K562 (cell line): Measurements from ENCODE around the gene HCAR3. TPM values are rescaled to one million over a fixed set of nuclear protein-coding genes. Genes with fewer than 3 reads are reported as not detected.

Source experiments
- CREM ChIP-seq: IDR thresholded peaks from 2 replicates; pipeline ENCODE4 v1.6.1; 2014; ENCODE audit warnings: antibody characterized with exemption, low read depth
- ELF4 ChIP-seq: fragments of 450-650 bp; formaldehyde crosslinking; IDR thresholded peaks from 2 replicates; pipeline ENCODE4 v1.4.0; 2022; ENCODE audit warnings: missing genetic modification characterization
- FOXJ2 ChIP-seq: fragments of 200-800 bp; sonication (Bioruptor generic); IDR thresholded peaks from 2 replicates; pipeline ENCODE4 v1.6.1; 2016; ENCODE audit warnings: missing genetic modification characterization, missing compliant biosample characterization
- MAFF ChIP-seq: IDR thresholded peaks from 2 replicates; pipeline ENCODE4 v1.6.1; 2012; ENCODE audit warnings: low read length, improper control_type of control experiment
- NFYB ChIP-seq: IDR thresholded peaks from 2 replicates; pipeline ENCODE4 v1.6.1; 2011; ENCODE audit warnings: mild to moderate bottlenecking, moderate library complexity; ENCODE audit not compliant: insufficient read length; ENCODE audit errors: extremely low read depth
- NONO ChIP-seq, 2 experiments: fragments of 200-400 bp in 1 of 2; fragments of 450-650 bp in 1 of 2; formaldehyde crosslinking in 1 of 2; IDR thresholded peaks; 2 replicates each; pipeline ENCODE4 v1.6.1; 2017; ENCODE audit warnings: low read depth in 2 of 2, mild to moderate bottlenecking in 2 of 2, moderate library complexity in 2 of 2, low read length in 1 of 2
- POLR2H ChIP-seq: IDR thresholded peaks from 2 replicates; pipeline ENCODE4 v1.6.1; 2016; ENCODE audit warnings: missing genetic modification characterization, low read depth, mild to moderate bottlenecking, control low read depth, missing compliant biosample characterization, moderate library complexity
- SAP30 ChIP-seq: fragments of 200-600 bp; sonication (generic); IDR thresholded peaks from 2 replicates; pipeline ENCODE4 v1.6.1; 2012; ENCODE audit warnings: borderline replicate concordance, low read depth, mild to moderate bottlenecking, moderate library complexity, low read length, control low read depth, inconsistent platforms; ENCODE audit not compliant: insufficient read depth, poor library complexity, severe bottlenecking
- SPI1 ChIP-seq: IDR thresholded peaks from 2 replicates; pipeline ENCODE4 v1.6.1; 2011; ENCODE audit warnings: low read depth, low read length, control low read depth, borderline replicate concordance
- SRSF9 ChIP-seq: fragments of 200-400 bp; formaldehyde crosslinking; IDR thresholded peaks from 2 replicates; pipeline ENCODE4 v1.6.1; 2017; ENCODE audit warnings: low read depth, low read length, borderline replicate concordance
- ZNF174 ChIP-seq: fragments of 250-450 bp; sonication (Bioruptor Pico); IDR thresholded peaks from 2 replicates; pipeline ENCODE4 v1.4.0; 2020; ENCODE audit warnings: mild to moderate bottlenecking
- polyA plus RNA-seq, 8 experiments: library from polyadenylated mRNA; depleted of rRNA in 4 of 8; stranded (reverse) in 5 of 8; unstranded in 3 of 8; fragments of >200 nt; fragmentation: Nextera tagmentation in 2 of 8; fragmentation: Illumina TruSeq in 1 of 8; extraction: Ambion mirVana in 2 of 8; extraction: Trizol in 1 of 8; gene quantifications; 2 replicates each; pipeline versions ENCODE4 v1.2.1 to v1.2.3, GENCODE V29; 2011 to 2014; ENCODE audit warnings: inconsistent platforms in 1 of 8, missing spikeins in 1 of 8
- total RNA-seq, 7 experiments: library from RNA; depleted of rRNA in 6 of 7; stranded (reverse); fragments of >200 nt in 6 of 7; fragmentation: Illumina TruSeq in 2 of 7; extraction: Trizol in 2 of 7; gene quantifications; 2 replicates each; pipeline versions ENCODE4 v1.2.1 to v1.2.3, GENCODE V29; 2011 to 2021; ENCODE audit warnings: low replicate concordance in 1 of 7
- TF ChIP-seq, protein P1 (sequence below): IDR thresholded peaks from 2 replicates; pipeline ENCODE4 v1.6.1; 2014; ENCODE audit warnings: antibody characterized with exemption
- TF ChIP-seq, protein P2 (sequence below): IDR thresholded peaks from 2 replicates; pipeline ENCODE4 v1.6.1; 2011; ENCODE audit warnings: borderline replicate concordance, low read depth, mild to moderate bottlenecking, moderate library complexity, low read length; ENCODE audit not compliant: insufficient read depth, poor library complexity, severe bottlenecking
- TF ChIP-seq, protein P3 (sequence below): sonication (generic); formaldehyde crosslinking; IDR thresholded peaks from 2 replicates; pipeline ENCODE4 v1.5.0; 2020; ENCODE audit warnings: missing genetic modification reagents
- TF ChIP-seq, protein P4 (sequence below): sonication (generic); formaldehyde crosslinking; IDR thresholded peaks from 2 replicates; pipeline ENCODE4 v1.8.0; 2023; ENCODE audit warnings: mild to moderate bottlenecking, missing genetic modification reagents
- TF ChIP-seq, protein P5 (sequence below): fragments of 450-650 bp; formaldehyde crosslinking; IDR thresholded peaks from 2 replicates; pipeline ENCODE4 v1.4.0; 2020; ENCODE audit warnings: mild to moderate bottlenecking, moderate library complexity

Gene HCAR3
- total and polyA plus RNA-seq, 9 of the 15 experiments (the other 6 are each of a cell fraction or from before 2014, with no cell fraction given): not detected

DNA sequence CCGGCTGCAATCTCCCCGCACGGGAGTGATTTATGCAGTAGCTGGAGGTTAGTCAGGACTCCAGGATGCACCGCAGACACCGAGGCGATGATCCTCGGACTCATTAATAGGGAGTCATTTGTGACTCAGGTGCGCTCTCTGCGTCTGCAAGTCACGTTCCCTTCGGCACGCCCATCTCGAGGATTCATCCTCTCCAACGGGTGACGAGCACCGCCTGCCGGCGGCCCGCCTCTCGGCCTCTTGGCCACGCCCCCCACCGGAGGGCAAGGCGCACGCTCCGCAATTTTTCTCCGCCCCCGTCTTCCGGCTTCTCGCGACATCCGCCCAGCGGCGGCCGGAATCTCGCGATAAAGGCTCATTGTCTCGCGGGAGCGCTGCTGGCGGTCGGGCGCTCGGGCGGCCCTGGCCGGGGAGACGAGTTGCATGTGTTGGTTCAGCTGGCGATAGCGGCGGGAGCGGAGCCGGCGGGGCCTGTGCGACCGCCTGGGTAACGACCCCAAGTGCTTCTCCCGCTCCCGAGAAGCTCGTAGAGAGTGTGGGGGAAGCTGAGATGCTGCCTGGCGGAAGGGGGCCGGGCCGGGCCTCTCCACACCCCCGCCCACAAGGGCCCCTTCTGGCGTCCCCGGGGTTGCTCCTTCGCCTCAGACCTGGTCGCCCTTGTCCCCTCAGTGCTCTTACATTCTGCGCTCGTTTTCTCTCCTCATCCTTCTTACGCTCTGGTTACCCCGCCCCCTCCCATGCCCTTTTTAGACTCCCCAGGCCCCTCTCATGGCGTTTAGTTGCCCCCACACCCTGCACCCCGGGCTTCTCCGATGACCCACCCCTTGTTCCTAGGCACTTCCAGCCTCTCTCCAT, 36.1 kb upstream of the HCAR3 start, which contains the start of gene DENR (continued):
- TF ChIP-seq, protein P1, sequence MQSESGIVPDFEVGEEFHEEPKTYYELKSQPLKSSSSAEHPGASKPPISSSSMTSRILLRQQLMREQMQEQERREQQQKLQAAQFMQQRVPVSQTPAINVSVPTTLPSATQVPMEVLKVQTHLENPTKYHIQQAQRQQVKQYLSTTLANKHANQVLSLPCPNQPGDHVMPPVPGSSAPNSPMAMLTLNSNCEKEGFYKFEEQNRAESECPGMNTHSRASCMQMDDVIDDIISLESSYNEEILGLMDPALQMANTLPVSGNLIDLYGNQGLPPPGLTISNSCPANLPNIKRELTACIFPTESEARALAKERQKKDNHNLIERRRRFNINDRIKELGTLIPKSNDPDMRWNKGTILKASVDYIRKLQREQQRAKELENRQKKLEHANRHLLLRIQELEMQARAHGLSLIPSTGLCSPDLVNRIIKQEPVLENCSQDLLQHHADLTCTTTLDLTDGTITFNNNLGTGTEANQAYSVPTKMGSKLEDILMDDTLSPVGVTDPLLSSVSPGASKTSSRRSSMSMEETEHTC: peak; percentile 76; the same call in 1 of the 2 replicates
- TF ChIP-seq, protein P2, sequence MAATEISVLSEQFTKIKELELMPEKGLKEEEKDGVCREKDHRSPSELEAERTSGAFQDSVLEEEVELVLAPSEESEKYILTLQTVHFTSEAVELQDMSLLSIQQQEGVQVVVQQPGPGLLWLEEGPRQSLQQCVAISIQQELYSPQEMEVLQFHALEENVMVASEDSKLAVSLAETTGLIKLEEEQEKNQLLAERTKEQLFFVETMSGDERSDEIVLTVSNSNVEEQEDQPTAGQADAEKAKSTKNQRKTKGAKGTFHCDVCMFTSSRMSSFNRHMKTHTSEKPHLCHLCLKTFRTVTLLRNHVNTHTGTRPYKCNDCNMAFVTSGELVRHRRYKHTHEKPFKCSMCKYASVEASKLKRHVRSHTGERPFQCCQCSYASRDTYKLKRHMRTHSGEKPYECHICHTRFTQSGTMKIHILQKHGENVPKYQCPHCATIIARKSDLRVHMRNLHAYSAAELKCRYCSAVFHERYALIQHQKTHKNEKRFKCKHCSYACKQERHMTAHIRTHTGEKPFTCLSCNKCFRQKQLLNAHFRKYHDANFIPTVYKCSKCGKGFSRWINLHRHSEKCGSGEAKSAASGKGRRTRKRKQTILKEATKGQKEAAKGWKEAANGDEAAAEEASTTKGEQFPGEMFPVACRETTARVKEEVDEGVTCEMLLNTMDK: peak; percentile 34
- TF ChIP-seq CREM (peak; percentile 78), POLR2H (tag) (peak; percentile 78), SPI1 (no peak), NONO (IDR thresholded peaks at IDR 0.05; ENCODE audit: low read depth in 2 of 2, low read length in 1 of 2) (peak in 1 of 2 experiments; percentile 65; a peak in 1 of 4 replicates), FOXJ2 (tag) (no peak), ELF4 (CRISPR knock-in tag) (peak; percentile 77; the same call in 1 of the 2 replicates), NFYB (no peak), SRSF9 (no peak), SAP30 (peak; percentile 76), MAFF (peak; percentile 88; the same call in 1 of the 2 replicates), ZNF174 (no peak)
- TF ChIP-seq, protein P3, sequence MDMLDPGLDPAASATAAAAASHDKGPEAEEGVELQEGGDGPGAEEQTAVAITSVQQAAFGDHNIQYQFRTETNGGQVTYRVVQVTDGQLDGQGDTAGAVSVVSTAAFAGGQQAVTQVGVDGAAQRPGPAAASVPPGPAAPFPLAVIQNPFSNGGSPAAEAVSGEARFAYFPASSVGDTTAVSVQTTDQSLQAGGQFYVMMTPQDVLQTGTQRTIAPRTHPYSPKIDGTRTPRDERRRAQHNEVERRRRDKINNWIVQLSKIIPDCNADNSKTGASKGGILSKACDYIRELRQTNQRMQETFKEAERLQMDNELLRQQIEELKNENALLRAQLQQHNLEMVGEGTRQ: peak; percentile 61; the same call in 1 of the 2 replicates
- TF ChIP-seq, protein P4, sequence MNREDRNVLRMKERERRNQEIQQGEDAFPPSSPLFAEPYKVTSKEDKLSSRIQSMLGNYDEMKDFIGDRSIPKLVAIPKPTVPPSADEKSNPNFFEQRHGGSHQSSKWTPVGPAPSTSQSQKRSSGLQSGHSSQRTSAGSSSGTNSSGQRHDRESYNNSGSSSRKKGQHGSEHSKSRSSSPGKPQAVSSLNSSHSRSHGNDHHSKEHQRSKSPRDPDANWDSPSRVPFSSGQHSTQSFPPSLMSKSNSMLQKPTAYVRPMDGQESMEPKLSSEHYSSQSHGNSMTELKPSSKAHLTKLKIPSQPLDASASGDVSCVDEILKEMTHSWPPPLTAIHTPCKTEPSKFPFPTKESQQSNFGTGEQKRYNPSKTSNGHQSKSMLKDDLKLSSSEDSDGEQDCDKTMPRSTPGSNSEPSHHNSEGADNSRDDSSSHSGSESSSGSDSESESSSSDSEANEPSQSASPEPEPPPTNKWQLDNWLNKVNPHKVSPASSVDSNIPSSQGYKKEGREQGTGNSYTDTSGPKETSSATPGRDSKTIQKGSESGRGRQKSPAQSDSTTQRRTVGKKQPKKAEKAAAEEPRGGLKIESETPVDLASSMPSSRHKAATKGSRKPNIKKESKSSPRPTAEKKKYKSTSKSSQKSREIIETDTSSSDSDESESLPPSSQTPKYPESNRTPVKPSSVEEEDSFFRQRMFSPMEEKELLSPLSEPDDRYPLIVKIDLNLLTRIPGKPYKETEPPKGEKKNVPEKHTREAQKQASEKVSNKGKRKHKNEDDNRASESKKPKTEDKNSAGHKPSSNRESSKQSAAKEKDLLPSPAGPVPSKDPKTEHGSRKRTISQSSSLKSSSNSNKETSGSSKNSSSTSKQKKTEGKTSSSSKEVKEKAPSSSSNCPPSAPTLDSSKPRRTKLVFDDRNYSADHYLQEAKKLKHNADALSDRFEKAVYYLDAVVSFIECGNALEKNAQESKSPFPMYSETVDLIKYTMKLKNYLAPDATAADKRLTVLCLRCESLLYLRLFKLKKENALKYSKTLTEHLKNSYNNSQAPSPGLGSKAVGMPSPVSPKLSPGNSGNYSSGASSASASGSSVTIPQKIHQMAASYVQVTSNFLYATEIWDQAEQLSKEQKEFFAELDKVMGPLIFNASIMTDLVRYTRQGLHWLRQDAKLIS (CRISPR knock-in tag): peak; percentile 77; the same call in 1 of the 2 replicates
- TF ChIP-seq, protein P5, sequence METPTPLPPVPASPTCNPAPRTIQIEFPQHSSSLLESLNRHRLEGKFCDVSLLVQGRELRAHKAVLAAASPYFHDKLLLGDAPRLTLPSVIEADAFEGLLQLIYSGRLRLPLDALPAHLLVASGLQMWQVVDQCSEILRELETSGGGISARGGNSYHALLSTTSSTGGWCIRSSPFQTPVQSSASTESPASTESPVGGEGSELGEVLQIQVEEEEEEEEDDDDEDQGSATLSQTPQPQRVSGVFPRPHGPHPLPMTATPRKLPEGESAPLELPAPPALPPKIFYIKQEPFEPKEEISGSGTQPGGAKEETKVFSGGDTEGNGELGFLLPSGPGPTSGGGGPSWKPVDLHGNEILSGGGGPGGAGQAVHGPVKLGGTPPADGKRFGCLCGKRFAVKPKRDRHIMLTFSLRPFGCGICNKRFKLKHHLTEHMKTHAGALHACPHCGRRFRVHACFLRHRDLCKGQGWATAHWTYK (CRISPR knock-in tag): no peak
